ENCODE results near the gene CCBE1. TPM values are rescaled to one million over a fixed set of nuclear protein-coding genes. Genes with fewer than 3 reads are reported as not detected.

The CCBE1 gene
- total RNA-seq, 4 donors from 2014 or later: 2.2 to 7.7 (median 4.1) TPM

DNA sequence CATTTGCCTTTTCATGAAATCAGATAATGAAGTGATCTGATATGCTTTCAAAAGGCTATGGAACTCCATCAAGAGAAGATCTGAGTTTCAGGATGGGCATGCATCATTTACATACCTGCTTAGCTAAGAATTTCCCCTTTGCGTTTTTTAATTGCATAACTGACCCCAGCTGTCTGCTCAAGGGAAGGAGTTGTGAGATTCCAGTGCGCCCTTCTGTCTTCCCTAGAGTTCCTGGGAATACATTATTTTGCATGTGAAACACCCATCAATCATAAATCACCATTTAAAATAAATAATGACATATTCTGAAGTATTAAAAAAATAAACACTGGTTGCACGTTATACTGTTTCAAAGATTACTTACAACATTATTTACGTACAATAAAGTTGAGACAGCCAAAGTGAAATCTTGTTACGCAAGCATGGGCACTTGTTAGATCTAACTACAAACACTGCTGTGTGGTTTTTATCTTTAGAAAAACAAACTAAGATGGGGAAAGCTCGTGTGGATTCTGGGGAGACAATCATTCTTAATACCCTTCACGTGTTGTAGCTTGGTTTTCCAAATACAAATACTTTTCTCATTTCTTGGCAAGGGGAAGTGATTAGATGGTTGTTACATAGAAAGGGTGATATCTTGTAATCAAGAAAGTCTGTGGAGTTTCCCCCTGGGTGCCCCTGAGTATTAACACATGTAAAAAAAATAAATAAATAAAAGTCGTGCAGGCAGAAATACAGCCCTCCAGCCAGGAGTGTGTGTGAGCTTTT is 212.5 kb downstream of the CCBE1 start:
- peak; percentile 75 for ATAC-seq
- no peak overlapping the region for H3K27ac ChIP-seq
- no peak for TF ChIP-seq POLR2A (IDR thresholded peaks at IDR 0.05)
- no peak for TF ChIP-seq EP300 (IDR thresholded peaks at IDR 0.05)
- TF ChIP-seq, protein P1, sequence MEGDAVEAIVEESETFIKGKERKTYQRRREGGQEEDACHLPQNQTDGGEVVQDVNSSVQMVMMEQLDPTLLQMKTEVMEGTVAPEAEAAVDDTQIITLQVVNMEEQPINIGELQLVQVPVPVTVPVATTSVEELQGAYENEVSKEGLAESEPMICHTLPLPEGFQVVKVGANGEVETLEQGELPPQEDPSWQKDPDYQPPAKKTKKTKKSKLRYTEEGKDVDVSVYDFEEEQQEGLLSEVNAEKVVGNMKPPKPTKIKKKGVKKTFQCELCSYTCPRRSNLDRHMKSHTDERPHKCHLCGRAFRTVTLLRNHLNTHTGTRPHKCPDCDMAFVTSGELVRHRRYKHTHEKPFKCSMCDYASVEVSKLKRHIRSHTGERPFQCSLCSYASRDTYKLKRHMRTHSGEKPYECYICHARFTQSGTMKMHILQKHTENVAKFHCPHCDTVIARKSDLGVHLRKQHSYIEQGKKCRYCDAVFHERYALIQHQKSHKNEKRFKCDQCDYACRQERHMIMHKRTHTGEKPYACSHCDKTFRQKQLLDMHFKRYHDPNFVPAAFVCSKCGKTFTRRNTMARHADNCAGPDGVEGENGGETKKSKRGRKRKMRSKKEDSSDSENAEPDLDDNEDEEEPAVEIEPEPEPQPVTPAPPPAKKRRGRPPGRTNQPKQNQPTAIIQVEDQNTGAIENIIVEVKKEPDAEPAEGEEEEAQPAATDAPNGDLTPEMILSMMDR (IDR thresholded peaks at IDR 0.05): no peak
- no peak for TF ChIP-seq POLR2AphosphoS5 (IDR thresholded peaks at IDR 0.05)

DNA sequence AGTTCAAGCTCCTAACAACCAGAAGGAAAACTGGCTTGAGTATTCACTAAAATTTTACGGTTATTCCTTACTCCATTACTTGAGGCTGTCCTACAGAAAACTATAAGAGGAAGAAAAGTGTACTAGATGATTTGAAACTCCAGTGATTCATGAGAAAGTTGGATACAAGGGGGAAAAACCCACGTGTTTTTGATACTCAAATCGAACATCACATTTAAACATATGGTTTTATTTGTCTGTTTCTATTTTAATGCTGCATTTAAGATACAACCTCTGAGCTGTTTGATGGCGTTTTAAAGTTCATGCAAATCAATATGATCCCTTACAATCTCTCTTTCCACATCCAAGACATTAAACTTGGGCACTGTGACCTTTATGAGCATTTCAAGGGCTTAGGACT is 213.1 kb downstream of the CCBE1 start:
- TF ChIP-seq, protein P1 (IDR thresholded peaks at IDR 0.05): no peak
- no peak for TF ChIP-seq EP300 (IDR thresholded peaks at IDR 0.05)
- TF ChIP-seq POLR2AphosphoS5 (IDR thresholded peaks at IDR 0.05): no peak
- no peak overlapping the region for H3K27ac ChIP-seq
- H3K9me3 ChIP-seq: no peaks in the 10 kb centered on the region
- H3K27me3 ChIP-seq: no peaks in the 10 kb centered on the region
- no peaks in the 10 kb centered on the region for H3K36me3 ChIP-seq
- no peak overlapping the region for H3K4me3 ChIP-seq
- H3K4me1 ChIP-seq: no peaks in the 10 kb centered on the region
- ATAC-seq: no peak
- WGBS, 2 donors (ENCODE audit: low coverage in 1 of 2): 63 to 74% methylated on average over 4 of the region's 4 CpGs

More for the DNA sequence above, 212.5 kb downstream of the CCBE1 start:
- Histone ChIP-seq H3K36me3 (no peaks in the 10 kb centered on the region), H3K4me3 (no peak overlapping the region), H3K27me3 (no peaks in the 10 kb centered on the region), H3K4me1 (no peaks in the 10 kb centered on the region), H3K9me3 (no peaks in the 10 kb centered on the region)
- 44 to 51% methylated on average over 6 to 8 of the region's 8 CpGs for WGBS, 2 donors (ENCODE audit: low coverage in 1 of 2)

DNA sequence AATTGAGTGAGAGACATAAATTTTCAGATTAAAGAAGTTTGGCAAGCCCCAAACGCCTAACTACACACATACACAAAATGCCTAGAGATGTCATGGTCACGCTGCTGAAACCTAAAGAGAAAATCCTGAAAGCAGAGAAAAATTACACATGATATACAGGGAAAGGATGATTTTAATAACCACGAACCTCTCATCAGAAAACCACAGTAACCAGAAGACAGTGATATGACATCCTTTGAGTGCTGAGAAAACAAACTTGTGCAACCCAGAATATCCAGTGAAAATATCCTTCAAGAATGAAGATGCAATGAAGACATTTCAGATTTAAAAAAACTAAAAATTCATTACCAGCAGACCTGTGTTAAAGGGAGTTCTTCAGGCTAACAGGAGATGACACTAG is 215.8 kb downstream of the CCBE1 start:
- ATAC-seq: no peak
- Histone ChIP-seq H3K4me1 (no peaks in the 10 kb centered on the region), H3K4me3 (no peak overlapping the region), H3K9me3 (no peaks in the 10 kb centered on the region), H3K27me3 (no peaks in the 10 kb centered on the region), H3K36me3 (no peaks in the 10 kb centered on the region), H3K27ac (no peak overlapping the region)
- 75 to 78% methylated on average over 3 of the region's 3 CpGs for WGBS, 2 donors (ENCODE audit: low coverage in 1 of 2)
- no peak for TF ChIP-seq EP300 (IDR thresholded peaks at IDR 0.05)
- TF ChIP-seq POLR2AphosphoS5 (IDR thresholded peaks at IDR 0.05): no peak
- TF ChIP-seq, protein P1 (IDR thresholded peaks at IDR 0.05): no peak
- no peak for TF ChIP-seq POLR2A (IDR thresholded peaks at IDR 0.05)

DNA sequence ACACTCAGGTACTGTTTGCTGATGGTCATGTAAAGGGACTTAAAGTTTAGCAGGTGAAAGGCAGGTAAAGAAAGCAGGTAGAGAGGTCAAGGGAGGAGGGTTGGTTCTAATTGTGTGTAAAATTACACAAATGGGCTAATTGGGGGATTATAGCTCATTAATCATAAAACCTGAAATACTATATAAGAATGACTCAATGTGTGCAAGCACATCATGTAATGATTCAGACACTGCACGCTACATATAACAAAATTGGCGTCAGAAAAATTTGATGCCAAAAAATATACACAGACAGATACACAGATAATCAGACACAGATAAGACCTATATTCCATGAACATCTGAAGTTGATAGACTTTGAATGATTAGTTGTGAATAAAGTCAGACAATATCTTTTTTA is 217.4 kb downstream of the CCBE1 start:
- ATAC-seq: no peak
- no peak overlapping the region for H3K27ac ChIP-seq
- H3K27me3 ChIP-seq: no peaks in the 10 kb centered on the region
- no peaks in the 10 kb centered on the region for H3K36me3 ChIP-seq
- H3K4me1 ChIP-seq: no peaks in the 10 kb centered on the region
- no peaks in the 10 kb centered on the region for H3K9me3 ChIP-seq
- no peak overlapping the region for H3K4me3 ChIP-seq
- TF ChIP-seq EP300 (IDR thresholded peaks at IDR 0.05) (no peak), POLR2A (IDR thresholded peaks at IDR 0.05) (no peak), POLR2AphosphoS5 (IDR thresholded peaks at IDR 0.05) (no peak)
- TF ChIP-seq, protein P1 (IDR thresholded peaks at IDR 0.05): no peak
- 86 to 92% methylated on average over 2 of the region's 2 CpGs for WGBS, 2 donors (ENCODE audit: low coverage in 1 of 2)

DNA sequence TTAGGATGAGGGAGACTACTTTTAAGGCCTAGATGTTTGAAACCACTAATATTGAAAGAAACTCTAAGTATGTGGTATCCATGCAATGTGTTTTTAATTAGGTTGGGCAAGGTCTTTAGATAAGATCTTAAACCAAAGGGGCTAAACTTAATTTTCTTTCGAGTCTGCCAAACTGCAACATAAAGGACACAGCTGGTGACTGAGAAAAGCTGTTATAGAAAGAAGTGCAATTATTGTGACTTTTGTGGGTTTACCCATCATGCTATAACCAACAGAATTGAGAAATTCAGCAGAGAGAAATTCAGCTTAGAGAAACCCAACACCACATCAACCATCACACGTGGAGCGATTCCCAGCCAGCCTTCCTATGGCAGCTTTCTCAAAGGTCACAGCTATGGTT is 218.6 kb downstream of the CCBE1 start:
- no peak for ATAC-seq
- Histone ChIP-seq H3K27me3 (no peaks in the 10 kb centered on the region), H3K4me1 (no peaks in the 10 kb centered on the region), H3K27ac (no peak overlapping the region), H3K36me3 (no peaks in the 10 kb centered on the region), H3K9me3 (no peaks in the 10 kb centered on the region), H3K4me3 (no peak overlapping the region)
- TF ChIP-seq POLR2AphosphoS5 (IDR thresholded peaks at IDR 0.05): no peak
- no peak for TF ChIP-seq POLR2A (IDR thresholded peaks at IDR 0.05)
- TF ChIP-seq EP300 (IDR thresholded peaks at IDR 0.05): no peak
- TF ChIP-seq, protein P1 (IDR thresholded peaks at IDR 0.05): no peak
- WGBS, 2 donors (ENCODE audit: low coverage in 1 of 2): 57 to 69% methylated on average over 1 to 3 of the region's 3 CpGs
